DOHH2 (cell line): ENCODE measurements around the gene PIAS1.

Experiments used
- CTCF ChIP-seq: fragments of 200-600 bp; sonication (generic); IDR thresholded peaks from one replicate; pipeline ENCODE4 v1.5.1; 2014; ENCODE audit warnings: antibody characterized with exemption, mild to moderate bottlenecking, low read depth, low read length; ENCODE audit not compliant: poor library complexity, severe bottlenecking
- EZH2phosphoT487 ChIP-seq: fragments of 200-600 bp; sonication (generic); IDR thresholded peaks from 2 replicates; pipeline ENCODE4 v1.6.1; 2017; ENCODE audit warnings: borderline replicate concordance, mild to moderate bottlenecking, antibody characterized with exemption, low read length, moderate library complexity, mixed read lengths

GRCh38 chr15:68052431-68052830 lies 1.7 kb upstream of the PIAS1 start:
- TF ChIP-seq CTCF = no peak
- no peak for TF ChIP-seq EZH2phosphoT487
